ENCODE measurements around the gene MTOR.
"Not testable (repeated sequence)": the region's sequence is repeated elsewhere in the genome, so short reads cannot be mapped to it uniquely, and the experiment has no call there.

MTOR gene

DNA sequence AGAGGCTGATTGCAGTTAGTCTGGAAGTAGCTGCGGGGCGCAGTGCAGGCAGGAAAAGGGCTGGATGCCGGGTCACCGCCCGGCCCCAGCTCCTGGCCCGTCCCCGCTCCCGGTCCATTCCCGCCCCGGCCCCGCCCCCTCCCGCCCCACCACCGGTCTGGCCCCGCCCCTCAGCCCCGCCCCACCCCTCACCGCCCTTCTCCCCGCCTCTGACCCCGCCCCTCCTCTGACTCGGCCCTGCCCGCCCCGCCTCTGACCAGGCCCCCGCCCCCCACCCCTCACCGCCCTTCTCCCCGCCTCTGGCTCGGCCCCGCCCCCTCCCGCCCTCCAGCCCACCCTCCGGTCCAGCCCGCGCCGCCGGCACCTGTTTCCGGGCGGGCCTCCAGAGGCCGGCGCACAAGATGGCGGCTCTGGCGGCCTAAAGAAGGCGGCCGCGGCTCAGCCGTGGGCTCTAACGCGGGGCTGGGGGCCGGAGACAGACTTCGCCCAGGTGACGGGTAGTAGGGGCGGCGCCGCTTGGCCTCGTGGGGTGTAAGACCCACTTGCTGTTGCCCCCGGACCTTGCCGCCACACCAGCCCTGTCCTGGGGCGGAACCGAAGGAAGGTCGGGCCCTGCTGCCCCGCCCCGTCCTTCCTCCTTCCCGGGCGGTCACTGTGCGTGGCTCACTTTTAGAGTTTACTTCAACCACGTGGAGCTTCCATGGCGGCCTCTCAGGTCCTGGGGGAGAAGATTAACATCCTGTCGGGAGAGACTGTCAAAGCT is 10.7 kb upstream of the MTOR start, which contains the start of gene UBIAD1:
Gene UBIAD1 (plus strand): TSS at position 367 of the 763 bp plus-strand sequence. CDS start 334 bp downstream, at position 701.
- Histone ChIP-seq H3K4me2 (ENCODE audit: low read depth, low read length, poor library complexity, severe bottlenecking) (peak within 1 kb of the TSS; percentile 95), H3K9me3 (ENCODE audit: insufficient read depth, low read depth, low read length) (no peaks in the 10 kb centered on the region), H3K4me1 (ENCODE audit: insufficient read depth, low read length, poor library complexity, severe bottlenecking) (peaks cover 28% of the 10 kb centered on the region), H3F3A (ENCODE audit: low read depth) (no peaks in the 10 kb centered on the region), H4K20me1 (ENCODE audit: insufficient read depth, low read length, poor library complexity, severe bottlenecking) (no peaks in the 10 kb centered on the region), H3K27me3 (ENCODE audit: insufficient read depth, low read length, poor library complexity, severe bottlenecking) (no peaks in the 10 kb centered on the region), H3K36me3 (ENCODE audit: insufficient read depth, low read length) (no peaks in the 10 kb centered on the region), H3K9ac (ENCODE audit: low read depth, low read length, poor library complexity, severe bottlenecking) (peak within 1 kb of the TSS; percentile 86), H2AFZ (ENCODE audit: low read length) (peak within 1 kb of the TSS; percentile 92), H3K4me3 (ENCODE audit: low read length, poor library complexity, severe bottlenecking) (peak within 1 kb of the TSS; percentile 95), H3K9me2 (replicated peaks; ENCODE audit: low read depth, low read length) (no peaks in the 10 kb centered on the region), H3K79me2 (ENCODE audit: insufficient read depth, low read length) (peaks cover 49% of the 10 kb centered on the region)
- TF ChIP-seq, protein P1, sequence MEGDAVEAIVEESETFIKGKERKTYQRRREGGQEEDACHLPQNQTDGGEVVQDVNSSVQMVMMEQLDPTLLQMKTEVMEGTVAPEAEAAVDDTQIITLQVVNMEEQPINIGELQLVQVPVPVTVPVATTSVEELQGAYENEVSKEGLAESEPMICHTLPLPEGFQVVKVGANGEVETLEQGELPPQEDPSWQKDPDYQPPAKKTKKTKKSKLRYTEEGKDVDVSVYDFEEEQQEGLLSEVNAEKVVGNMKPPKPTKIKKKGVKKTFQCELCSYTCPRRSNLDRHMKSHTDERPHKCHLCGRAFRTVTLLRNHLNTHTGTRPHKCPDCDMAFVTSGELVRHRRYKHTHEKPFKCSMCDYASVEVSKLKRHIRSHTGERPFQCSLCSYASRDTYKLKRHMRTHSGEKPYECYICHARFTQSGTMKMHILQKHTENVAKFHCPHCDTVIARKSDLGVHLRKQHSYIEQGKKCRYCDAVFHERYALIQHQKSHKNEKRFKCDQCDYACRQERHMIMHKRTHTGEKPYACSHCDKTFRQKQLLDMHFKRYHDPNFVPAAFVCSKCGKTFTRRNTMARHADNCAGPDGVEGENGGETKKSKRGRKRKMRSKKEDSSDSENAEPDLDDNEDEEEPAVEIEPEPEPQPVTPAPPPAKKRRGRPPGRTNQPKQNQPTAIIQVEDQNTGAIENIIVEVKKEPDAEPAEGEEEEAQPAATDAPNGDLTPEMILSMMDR (conservative IDR thresholded peaks at IDR 0.05; ENCODE audit: low read length): no peak
- no peak for TF ChIP-seq EZH2phosphoT487 (IDR thresholded peaks at IDR 0.05; ENCODE audit: borderline replicate concordance)

DNA sequence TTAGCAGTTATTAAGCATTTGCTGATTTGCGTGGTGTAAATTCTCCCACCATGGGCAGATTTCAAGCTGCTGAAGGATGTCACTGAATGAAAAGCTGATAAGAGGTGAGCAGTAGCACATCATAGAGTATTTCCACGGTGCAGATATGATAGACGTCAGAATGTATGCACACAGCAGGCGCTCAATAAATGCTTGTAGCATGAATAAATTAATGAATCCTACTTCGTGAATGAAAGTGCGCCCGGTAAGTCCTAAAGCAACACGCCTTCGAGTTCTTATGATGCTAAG is 10.1 kb upstream of the MTOR start:
- Histone ChIP-seq H3F3A (ENCODE audit: low read depth) (no peaks in the 10 kb centered on the region), H3K9ac (ENCODE audit: low read depth, low read length, poor library complexity, severe bottlenecking) (no peak overlapping the region), H3K79me2 (ENCODE audit: insufficient read depth, low read length) (peaks cover 44% of the 10 kb centered on the region), H3K4me1 (ENCODE audit: insufficient read depth, low read length, poor library complexity, severe bottlenecking) (peaks cover 23% of the 10 kb centered on the region), H2AFZ (ENCODE audit: low read length) (peak overlapping the region; percentile 34; the same call in 1 of the 2 replicates), H3K4me3 (ENCODE audit: low read length, poor library complexity, severe bottlenecking) (peak overlapping the region; percentile 70), H3K4me2 (ENCODE audit: low read depth, low read length, poor library complexity, severe bottlenecking) (peak overlapping the region; percentile 74), H4K20me1 (ENCODE audit: insufficient read depth, low read length, poor library complexity, severe bottlenecking) (no peaks in the 10 kb centered on the region), H3K36me3 (ENCODE audit: insufficient read depth, low read length) (no peaks in the 10 kb centered on the region), H3K27me3 (ENCODE audit: insufficient read depth, low read length, poor library complexity, severe bottlenecking) (no peaks in the 10 kb centered on the region), H3K9me2 (replicated peaks; ENCODE audit: low read depth, low read length) (no peaks in the 10 kb centered on the region), H3K9me3 (ENCODE audit: insufficient read depth, low read depth, low read length) (no peaks in the 10 kb centered on the region)
- TF ChIP-seq, protein P1 (conservative IDR thresholded peaks at IDR 0.05; ENCODE audit: low read length): no peak
- no peak for TF ChIP-seq EZH2phosphoT487 (IDR thresholded peaks at IDR 0.05; ENCODE audit: borderline replicate concordance)

DNA sequence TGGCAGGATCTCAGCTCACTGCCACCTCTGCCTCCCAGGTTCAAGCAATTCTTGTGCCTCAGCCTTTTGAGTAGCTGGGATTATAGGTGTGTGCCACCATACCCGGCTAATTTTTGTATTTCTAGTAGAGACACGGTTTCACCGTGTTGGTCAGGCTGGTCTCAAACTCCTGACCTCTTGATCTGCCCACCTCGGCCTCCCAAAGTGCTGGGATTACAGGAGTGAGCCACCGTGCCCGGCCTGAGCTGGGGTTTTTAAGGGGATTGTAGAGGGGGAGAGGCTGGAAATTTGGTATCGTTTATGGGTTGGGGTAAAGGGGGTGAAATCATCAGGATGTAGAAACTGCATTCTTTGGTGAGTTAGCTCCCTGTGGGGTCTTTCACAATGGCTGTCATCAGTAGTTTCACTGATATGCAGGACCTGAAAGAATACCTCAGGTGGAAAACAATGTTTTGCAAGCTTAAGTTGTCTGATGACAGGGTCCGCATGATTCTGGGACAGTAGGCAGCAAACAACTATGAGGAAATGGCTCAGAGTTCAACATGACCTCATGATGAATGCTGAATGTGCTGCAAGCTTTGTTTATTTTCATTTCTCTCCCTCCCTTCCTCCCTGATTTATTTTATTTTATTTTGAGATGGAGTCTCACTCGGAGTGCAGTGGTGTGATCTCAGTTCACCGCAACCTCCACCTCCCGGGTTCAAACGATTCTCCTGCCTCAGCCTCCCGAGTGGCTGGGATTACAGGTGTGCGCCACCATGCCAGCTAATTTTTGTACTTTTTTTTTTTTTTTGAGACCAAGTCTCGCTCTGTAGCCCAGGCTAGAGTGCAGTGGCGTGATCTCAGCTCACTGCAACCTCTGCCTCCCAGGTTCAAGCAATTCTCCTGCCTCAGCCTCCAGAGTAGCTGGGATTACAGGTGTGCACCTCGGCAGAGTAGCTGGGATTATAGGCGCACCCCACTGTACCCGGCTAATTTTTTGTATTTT is 5.3 kb upstream of the MTOR start:
- H3K27me3 ChIP-seq (ENCODE audit: insufficient read depth, low read length, poor library complexity, severe bottlenecking); H3K36me3 ChIP-seq (ENCODE audit: insufficient read depth, low read length); H3K4me2 ChIP-seq (ENCODE audit: low read depth, low read length, poor library complexity, severe bottlenecking); H3K9me3 ChIP-seq (ENCODE audit: insufficient read depth, low read depth, low read length); H2AFZ ChIP-seq (ENCODE audit: low read length); H3K4me3 ChIP-seq (ENCODE audit: low read length, poor library complexity, severe bottlenecking); H3K9ac ChIP-seq (ENCODE audit: low read depth, low read length, poor library complexity, severe bottlenecking); H4K20me1 ChIP-seq (ENCODE audit: insufficient read depth, low read length, poor library complexity, severe bottlenecking); H3K79me2 ChIP-seq (ENCODE audit: insufficient read depth, low read length); H3F3A ChIP-seq (ENCODE audit: low read depth); H3K4me1 ChIP-seq (ENCODE audit: insufficient read depth, low read length, poor library complexity, severe bottlenecking); H3K9me2 ChIP-seq (replicated peaks; ENCODE audit: low read depth, low read length): not testable (repeated sequence)
